IMR-90 (cell line): ENCODE measurements around the gene TMEM223. TPM values are rescaled to one million over a fixed set of nuclear protein-coding genes. Genes with fewer than 3 reads are reported as not detected.
A peak's percentile ranks its signal among the peaks of the same experiment; 100 is the strongest.

Experiments used
- ATAC-seq: fragments of 200-7000 bp; cut with Tn5 transposase; 2 replicates; pipeline ENCODE4 v1.9.1; 2020; ENCODE audit warnings: low read depth, mild to moderate bottlenecking, moderate library complexity
- BruUV-seq: library from RNA; stranded (reverse); fragments of 400-500 nt; replicated peaks from 2 replicates; lab custom pipeline; 2021; lab: Mats Ljungman, UMichigan
- CTCF ChIA-PET: fragments of 300-600 bp; formaldehyde crosslinking; extraction: SDS; loops from one replicate; lab custom pipeline; 2021; ENCODE audit warnings: antibody characterized with exemption; lab: Yijun Ruan, JAX
- POLR2A ChIA-PET: fragments of 300-600 bp; sonication (Branson Sonifier 250); formaldehyde crosslinking; loops from one replicate; lab custom pipeline; 2022; ENCODE audit warnings: antibody characterized with exemption; ENCODE audit not compliant: unreplicated experiment; lab: Charles Lee
- DNase-seq: peaks from one replicate; pipeline ENCODE4 v3.0.0; 2013
- H2AFZ ChIP-seq: replicated peaks from 2 replicates; pipeline ENCODE3; 2013; ENCODE audit warnings: low read length, mild to moderate bottlenecking; ENCODE audit not compliant: poor library complexity
- H2AK5ac ChIP-seq: 2 replicates; pipeline ENCODE4 v1.6.1; 2013; ENCODE audit warnings: low read depth, low read length, inconsistent platforms
- H2AK9ac ChIP-seq: replicated peaks from 2 replicates; pipeline ENCODE3; 2013; ENCODE audit warnings: mild to moderate bottlenecking, low read depth, low read length, moderate library complexity; ENCODE audit not compliant: poor library complexity
- H2BK120ac ChIP-seq: 2 replicates; pipeline ENCODE4 v1.6.1; 2013; ENCODE audit warnings: low read depth, low read length, inconsistent platforms
- H2BK15ac ChIP-seq: 3 replicates; pipeline ENCODE4 v1.6.1; 2013; ENCODE audit warnings: low read depth, low read length, inconsistent platforms
- H2BK20ac ChIP-seq: 2 replicates; pipeline ENCODE4 v1.6.1; 2013; ENCODE audit warnings: low read depth, mild to moderate bottlenecking, inconsistent platforms, low read length, moderate library complexity
- H2BK5ac ChIP-seq: 2 replicates; pipeline ENCODE4 v1.6.1; 2013; ENCODE audit warnings: mild to moderate bottlenecking, low read depth, low read length, inconsistent platforms; ENCODE audit not compliant: poor library complexity, severe bottlenecking
- H3K14ac ChIP-seq: replicated peaks from 2 replicates; pipeline ENCODE4 v1.6.1; 2013; ENCODE audit warnings: low read depth, low read length, inconsistent platforms
- H3K18ac ChIP-seq: 2 replicates; pipeline ENCODE4 v1.6.1; 2013; ENCODE audit warnings: low read depth, low read length, control low read depth
- H3K23ac ChIP-seq: 2 replicates; pipeline ENCODE4 v1.6.1; 2013; ENCODE audit warnings: low read depth, low read length, inconsistent platforms
- H3K27ac ChIP-seq: 2 replicates; pipeline ENCODE4 v1.5.1; 2013; ENCODE audit warnings: mild to moderate bottlenecking, control low read depth, low read length; ENCODE audit not compliant: insufficient read depth
- H3K27me3 ChIP-seq: 2 replicates; pipeline ENCODE4 v1.6.1; 2013; ENCODE audit warnings: low read length; ENCODE audit not compliant: control insufficient read depth, insufficient read depth
- H3K36me3 ChIP-seq: 2 replicates; pipeline ENCODE4 v1.6.1; 2013; ENCODE audit warnings: low read length, mixed read lengths; ENCODE audit not compliant: control insufficient read depth, insufficient read depth
- H3K4ac ChIP-seq: 2 replicates; pipeline ENCODE4 v1.6.1; 2013; ENCODE audit warnings: low read depth, low read length, inconsistent platforms
- H3K4me1 ChIP-seq: 2 replicates; pipeline ENCODE4 v1.6.1; 2013; ENCODE audit warnings: low read length, mixed read lengths; ENCODE audit not compliant: control insufficient read depth, insufficient read depth
- H3K4me2 ChIP-seq: 2 replicates; pipeline ENCODE4 v1.6.1; 2013; ENCODE audit warnings: low read depth, mild to moderate bottlenecking, control low read depth, low read length, moderate library complexity
- H3K4me3 ChIP-seq: 2 replicates; pipeline ENCODE4 v1.5.1; 2013; ENCODE audit warnings: low read depth, mild to moderate bottlenecking, control low read depth, low read length, moderate library complexity; ENCODE audit not compliant: insufficient read depth
- H3K56ac ChIP-seq: 2 replicates; pipeline ENCODE4 v1.6.1; 2013; ENCODE audit warnings: low read length, inconsistent platforms; ENCODE audit not compliant: insufficient read depth; ENCODE audit errors: extremely low read depth
- H3K79me1 ChIP-seq, 2 experiments: 2 replicates each; pipeline ENCODE4 v1.6.1; 2013; ENCODE audit warnings: low read length in 2 of 2, inconsistent platforms in 1 of 2, low read depth in 1 of 2
- H3K9ac ChIP-seq: 2 replicates; pipeline ENCODE4 v1.6.1; 2013; ENCODE audit warnings: low read depth, low read length, control low read depth
- H3K9me1 ChIP-seq: 2 replicates; pipeline ENCODE4 v1.6.1; 2013; ENCODE audit warnings: low read length, inconsistent platforms; ENCODE audit not compliant: insufficient read depth
- H3K9me3 ChIP-seq: 2 replicates; pipeline ENCODE4 v1.6.1; 2013; ENCODE audit warnings: low read length; ENCODE audit not compliant: control insufficient read depth, insufficient read depth
- H4K20me1 ChIP-seq: 2 replicates; pipeline ENCODE4 v1.6.1; 2013; ENCODE audit warnings: low read length, inconsistent platforms; ENCODE audit not compliant: insufficient read depth
- H4K5ac ChIP-seq: 2 replicates; pipeline ENCODE4 v1.6.1; 2013; ENCODE audit warnings: mild to moderate bottlenecking, low read depth, low read length, control low read depth
- H4K8ac ChIP-seq, 2 experiments: 2 replicates each; pipeline ENCODE4 v1.6.1; 2013; ENCODE audit warnings: low read depth in 2 of 2, low read length in 2 of 2, control low read depth in 1 of 2, inconsistent platforms in 1 of 2
- H4K91ac ChIP-seq: 2 replicates; pipeline ENCODE4 v1.6.1; 2013; ENCODE audit warnings: low read depth, low read length, inconsistent platforms; ENCODE audit not compliant: insufficient read depth
- BHLHE40 ChIP-seq: fragments of 150-350 bp; IDR thresholded peaks from 2 replicates; pipeline ENCODE4 v1.6.1; 2016; ENCODE audit warnings: mild to moderate bottlenecking, low read depth, low read length
- CEBPB ChIP-seq: IDR thresholded peaks from 2 replicates; pipeline ENCODE4 v1.6.1; 2012; ENCODE audit warnings: low read depth, low read length, improper control_type of control experiment
- CHD1 ChIP-seq: IDR thresholded peaks from 2 replicates; pipeline ENCODE4 v1.6.1; 2012; ENCODE audit warnings: low read depth, low read length, improper control_type of control experiment
- CTCF ChIP-seq: conservative IDR thresholded peaks from 2 replicates; pipeline ENCODE4 v1.5.1; 2012; ENCODE audit warnings: mild to moderate bottlenecking, low read depth, low read length, improper control_type of control experiment
- MAFK ChIP-seq: IDR thresholded peaks from 2 replicates; pipeline ENCODE4 v1.6.1; 2012; ENCODE audit warnings: low read depth, low read length, improper control_type of control experiment
- MAZ ChIP-seq: IDR thresholded peaks from 2 replicates; pipeline ENCODE4 v1.6.1; 2012; ENCODE audit warnings: low read depth, mild to moderate bottlenecking, low read length, improper control_type of control experiment, moderate library complexity, borderline replicate concordance
- MXI1 ChIP-seq: IDR thresholded peaks from 2 replicates; pipeline ENCODE4 v1.6.1; 2012; ENCODE audit warnings: low read depth, mild to moderate bottlenecking, low read length, moderate library complexity, borderline replicate concordance
- NFE2L2 ChIP-seq: fragments of 150-350 bp; IDR thresholded peaks from 2 replicates; pipeline ENCODE4 v1.6.1; 2016; ENCODE audit warnings: low read depth, mild to moderate bottlenecking, low read length
- POLR2A ChIP-seq: IDR thresholded peaks from 2 replicates; pipeline ENCODE4 v1.6.1; 2012; ENCODE audit warnings: mild to moderate bottlenecking, low read depth, low read length
- RFX5 ChIP-seq: IDR thresholded peaks from 2 replicates; pipeline ENCODE4 v1.8.0; 2012; ENCODE audit warnings: low read depth, mild to moderate bottlenecking, low read length, moderate library complexity
- SMC3 ChIP-seq: fragments of 150-350 bp; IDR thresholded peaks from 2 replicates; pipeline ENCODE4 v1.6.1; 2016; ENCODE audit warnings: low read depth, mild to moderate bottlenecking, antibody characterized with exemption, low read length, moderate library complexity
- WGBS, 2 experiments: methylation state at CpG; one replicate each; pipeline versions ENCODE4 v1.1.5 to v1.1.7; 2013; ENCODE audit warnings: missing lambda C conversion rate in 2 of 2; ENCODE audit not compliant: insufficient read length in 1 of 2; ENCODE audit errors: extremely low coverage in 2 of 2; 5-methylcytosine and 5-hydroxymethylcytosine counted together
- dilution Hi-C: fragments of 300-500 bp; cut with HindIII; formaldehyde crosslinking; loops from one replicate; pipeline ENCODE4 v1.14.3; 2018; ENCODE audit warnings: low sequenced_read_pairs; ENCODE audit not compliant: unreplicated experiment
- in situ Hi-C: fragments of 300-500 bp; cut with MboI; formaldehyde crosslinking; loops from 3 replicates; pipeline ENCODE4 v1.14.3; 2019; ENCODE audit warnings: low sequenced_read_pairs, inconsistent platforms, mixed read lengths
- intact Hi-C: fragments of 100-400 bp; cut with micrococcal nuclease; formaldehyde crosslinking; loops from 2 replicates; pipeline ENCODE4 v1.10.0; 2022
- polyA plus RNA-seq, 3 experiments: library from polyadenylated mRNA; depleted of rRNA; stranded (reverse); fragments of >200 nt; gene quantifications; 2 replicates each; pipeline ENCODE4 v1.2.3, GENCODE V29; 2012; ENCODE audit warnings: low replicate concordance in 1 of 3
- total RNA-seq: library from RNA; depleted of rRNA; stranded (reverse); fragments of >200 nt; gene quantifications from 2 replicates; pipeline ENCODE4 v1.2.3, GENCODE V29; 2012
- TF ChIP-seq, protein P1 (sequence below): fragments of 150-350 bp; IDR thresholded peaks from 2 replicates; pipeline ENCODE4 v1.6.1; 2017; ENCODE audit warnings: mild to moderate bottlenecking, antibody characterized with exemption, low read length, low read depth

TMEM223 gene
- total and polyA plus RNA-seq, 2 of the 4 experiments (the other 2 are of a cell fraction) = 9.7 to 15.7 TPM

GRCh38 chr11:62753736-62754603 lies 37.8 kb downstream of the TMEM223 start, which contains the start of gene ZBTB3 (continued):
- TF ChIP-seq RFX5 = no peak

DNA sequence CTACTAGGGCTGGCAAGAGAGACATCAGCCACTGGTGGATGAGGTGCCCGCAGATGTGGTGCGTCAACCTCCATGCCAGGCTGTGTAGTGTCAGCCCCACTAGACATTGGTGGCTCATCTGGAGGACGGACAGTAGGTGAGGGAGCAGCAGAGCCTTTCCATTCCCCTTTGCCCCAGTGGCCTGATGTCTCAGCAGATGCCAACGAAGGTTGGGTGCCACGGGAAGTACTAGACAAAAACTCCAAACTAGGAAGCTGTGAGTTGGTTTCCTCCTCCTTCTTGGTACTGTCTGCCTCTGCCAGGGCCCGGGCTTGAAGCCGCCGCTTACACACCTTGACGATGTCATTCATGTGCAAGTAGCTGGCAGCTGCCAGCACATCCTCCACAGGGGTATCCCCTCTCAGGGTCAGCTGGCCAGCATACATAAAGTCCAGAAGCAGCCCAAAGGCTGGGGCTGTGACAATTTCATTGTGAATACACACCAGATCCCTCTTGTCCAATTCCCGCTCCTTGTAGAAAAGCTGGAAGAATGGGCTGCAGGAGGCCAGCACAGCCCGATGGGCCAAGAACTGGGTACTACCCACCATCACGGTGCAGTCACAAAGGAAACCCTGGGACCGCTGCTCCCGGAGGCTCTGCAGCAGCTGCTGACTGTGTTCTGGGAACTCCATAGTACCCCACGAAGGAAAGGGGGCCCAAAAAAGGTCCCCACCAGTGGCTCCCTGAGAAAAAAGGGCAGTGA lies 38.6 kb downstream of the TMEM223 start:
- ChIA-PET POLR2A (interaction anchor here (0.6 to 1.5 kb wide), 7 partner anchors 8 to 102 kb away, joined by 3 to 8 read pairs (median 5); partner anchors contain the start of genes HNRNPUL2 and TAF6L), CTCF (interaction anchor here (0.5 to 1.5 kb wide), 2 partner anchors 12 to 33 kb away, joined by 4 read pairs; partner anchors contain the start of gene TMEM179B)
- Histone ChIP-seq H3K9me1 (peaks cover 3% of the 10 kb centered on the region; the same call in 1 of the 2 replicates), H3K27me3 (no peaks in the 10 kb centered on the region), H3K27ac (no peak overlapping the region), H2BK5ac (no peak overlapping the region), H4K20me1 (no peaks in the 10 kb centered on the region), H4K91ac (0 out of 2 replicates have a peak overlapping the region, but pooled peaks have one; percentile 22), H3K9ac (no peak overlapping the region), H3K18ac (no peak overlapping the region), H4K5ac (peak overlapping the region; percentile 35; the same call in 1 of the 2 replicates), H2AFZ (peak overlapping the region; percentile 75), H2BK120ac (no peak overlapping the region), H3K4ac (peak overlapping the region; percentile 28), H2BK15ac (no peak overlapping the region), H2AK5ac (peak overlapping the region; percentile 27; the same call in 1 of the 2 replicates), H2AK9ac (peak overlapping the region; percentile 79), H4K8ac (peak overlapping the region; percentile 70 to 100), H3K14ac (no peak overlapping the region), H3K36me3 (peaks cover 13% of the 10 kb centered on the region), H3K23ac (no peak overlapping the region), H3K4me2 (peak overlapping the region; percentile 35), H3K79me1 (peaks cover 20 to 41% of the 10 kb centered on the region in 2 experiments), H3K56ac (no peak overlapping the region), H3K9me3 (no peaks in the 10 kb centered on the region), H2BK20ac (no peak overlapping the region), H3K4me3 (peak overlapping the region; percentile 53), H3K4me1 (no peaks in the 10 kb centered on the region)
- DNase-seq = no peak
- no peak for ATAC-seq
- in situ Hi-C loops (no loop called here), intact Hi-C loops (no loop called here), dilution Hi-C loops (no loop called here)
- 85% methylated on average over 5 of the region's 15 CpGs; no CpG with 5 or more reads in 1 of the 2 experiments for WGBS, 2 experiments
- TSS peak; percentile 69 for BruUV-seq
- TF ChIP-seq CTCF (no peak), SMC3 (no peak), MXI1 (no peak), BHLHE40 (no peak), CEBPB (no peak), MAZ (no peak), NFE2L2 (no peak), POLR2A (no peak), MAFK (no peak), CHD1 (no peak)
- TF ChIP-seq, protein P1, sequence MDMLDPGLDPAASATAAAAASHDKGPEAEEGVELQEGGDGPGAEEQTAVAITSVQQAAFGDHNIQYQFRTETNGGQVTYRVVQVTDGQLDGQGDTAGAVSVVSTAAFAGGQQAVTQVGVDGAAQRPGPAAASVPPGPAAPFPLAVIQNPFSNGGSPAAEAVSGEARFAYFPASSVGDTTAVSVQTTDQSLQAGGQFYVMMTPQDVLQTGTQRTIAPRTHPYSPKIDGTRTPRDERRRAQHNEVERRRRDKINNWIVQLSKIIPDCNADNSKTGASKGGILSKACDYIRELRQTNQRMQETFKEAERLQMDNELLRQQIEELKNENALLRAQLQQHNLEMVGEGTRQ = no peak
